Fibroblast of mammary gland (primary cell): ENCODE measurements around the gene ATIC.

Experiments used
- DNase-seq: peaks from one replicate; pipeline ENCODE4 v3.0.0-alpha.2; 2010; ENCODE audit warnings: low read depth
- H3K4me3 ChIP-seq: 2 replicates; pipeline ENCODE4 v1.5.1; 2011; ENCODE audit warnings: low read depth, mild to moderate bottlenecking, low read length, moderate library complexity; ENCODE audit not compliant: control insufficient read depth
- CTCF ChIP-seq: conservative IDR thresholded peaks from 2 replicates; pipeline ENCODE4 v1.5.1; 2011; ENCODE audit warnings: low read depth, low read length, inconsistent platforms; ENCODE audit not compliant: control insufficient read depth, insufficient read depth

Gene ATIC

GRCh38 chr2:215271446-215271845 is 40.4 kb upstream of the ATIC start:
- H3K4me3 ChIP-seq = no peak overlapping the region
- no peak for TF ChIP-seq CTCF
- DNase-seq = no peak

- no peak overlapping the region for H3K4me3 ChIP-seq
- no peak for DNase-seq
- TF ChIP-seq CTCF = no peak
Observed at GRCh38 chr2:215272918-215273317, 38.9 kb upstream of the ATIC start.

- no peak for TF ChIP-seq CTCF
- no peak overlapping the region for H3K4me3 ChIP-seq
- no peak for DNase-seq
Observed at GRCh38 chr2:215274829-215275228, 37.0 kb upstream of the ATIC start.

DNA sequence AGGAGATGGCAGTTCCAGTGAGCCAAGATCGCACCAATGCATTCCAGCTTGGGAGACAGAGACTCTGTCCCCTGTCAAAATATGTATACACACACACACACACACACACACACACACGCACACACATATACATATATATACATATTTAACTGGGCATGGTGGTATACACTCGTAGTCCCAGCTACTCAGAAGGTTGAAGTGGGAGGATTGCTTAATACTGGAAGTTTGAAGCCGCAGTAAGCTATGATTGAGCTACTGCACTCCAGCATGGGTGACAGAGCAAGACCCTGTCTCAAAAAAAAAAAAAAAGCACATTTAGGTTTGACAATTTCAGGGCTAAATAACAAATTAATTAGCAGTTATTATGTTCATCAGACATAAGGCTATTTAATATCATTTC is 36.0 kb upstream of the ATIC start:
- H3K4me3 ChIP-seq = no peak overlapping the region
- DNase-seq = no peak
- no peak for TF ChIP-seq CTCF

DNA sequence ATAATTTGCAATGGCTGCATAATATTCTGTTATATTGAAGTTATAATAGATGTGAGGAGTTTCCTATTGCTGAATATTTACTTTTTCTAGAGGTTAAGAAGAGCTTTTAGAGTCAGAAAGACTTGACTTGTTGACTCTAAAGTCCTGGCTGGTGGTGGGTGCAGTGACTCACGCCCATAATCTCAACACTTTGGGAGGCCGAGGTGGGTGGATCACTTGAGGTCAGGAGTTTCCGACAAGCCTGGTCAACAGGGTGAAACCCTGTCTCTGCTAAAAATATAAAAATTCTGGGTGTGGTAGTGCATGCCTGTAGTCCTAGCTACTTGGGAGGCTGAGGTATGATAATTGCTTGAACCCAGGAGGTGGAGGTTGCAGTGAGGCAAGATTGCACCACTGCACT is 33.9 kb upstream of the ATIC start:
- no peak for TF ChIP-seq CTCF
- DNase-seq = peak; percentile 19

DNA sequence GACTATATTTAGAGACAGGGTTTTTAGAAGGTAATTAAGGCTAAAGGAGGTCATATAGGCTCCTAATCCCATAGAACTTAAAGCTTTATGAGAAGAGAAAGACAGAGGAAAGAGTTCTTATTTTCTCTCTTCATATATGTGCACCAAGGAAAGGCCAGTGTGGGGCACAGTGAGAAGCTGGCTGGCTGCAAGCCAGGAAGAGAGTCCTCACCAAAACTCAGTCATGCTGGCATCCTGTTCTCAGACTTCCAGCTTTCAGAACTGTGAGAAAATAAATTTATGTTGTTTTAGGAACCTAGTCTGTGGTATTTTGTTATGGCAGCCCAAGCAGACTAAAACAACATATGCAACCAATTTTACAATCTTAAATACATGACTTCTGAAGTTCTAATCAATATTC is 31.5 kb upstream of the ATIC start:
- TF ChIP-seq CTCF = no peak
- DNase-seq = no peak

More for the DNA sequence above, 33.9 kb upstream of the ATIC start:
- H3K4me3 ChIP-seq = no peak overlapping the region

GRCh38 chr2:215283221-215283620 is 28.6 kb upstream of the ATIC start:
- no peak overlapping the region for H3K4me3 ChIP-seq
- no peak for TF ChIP-seq CTCF
- DNase-seq = no peak

More for the DNA sequence above, 31.5 kb upstream of the ATIC start:
- H3K4me3 ChIP-seq = no peak overlapping the region
